NCI-H345 (cell line): ENCODE results near the gene C3orf70.

Experiments used
- DNase-seq: peaks from one replicate; lab custom pipeline; 2025; lab: John Stamatoyannopoulos, UW

Gene C3orf70, protein sequence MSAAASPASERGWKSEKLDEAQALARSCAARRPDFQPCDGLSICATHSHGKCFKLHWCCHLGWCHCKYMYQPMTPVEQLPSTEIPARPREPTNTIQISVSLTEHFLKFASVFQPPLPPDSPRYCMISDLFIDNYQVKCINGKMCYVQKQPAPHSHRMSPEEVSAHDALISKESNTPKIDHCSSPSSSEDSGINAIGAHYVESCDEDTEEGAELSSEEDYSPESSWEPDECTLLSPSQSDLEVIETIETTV

DNA sequence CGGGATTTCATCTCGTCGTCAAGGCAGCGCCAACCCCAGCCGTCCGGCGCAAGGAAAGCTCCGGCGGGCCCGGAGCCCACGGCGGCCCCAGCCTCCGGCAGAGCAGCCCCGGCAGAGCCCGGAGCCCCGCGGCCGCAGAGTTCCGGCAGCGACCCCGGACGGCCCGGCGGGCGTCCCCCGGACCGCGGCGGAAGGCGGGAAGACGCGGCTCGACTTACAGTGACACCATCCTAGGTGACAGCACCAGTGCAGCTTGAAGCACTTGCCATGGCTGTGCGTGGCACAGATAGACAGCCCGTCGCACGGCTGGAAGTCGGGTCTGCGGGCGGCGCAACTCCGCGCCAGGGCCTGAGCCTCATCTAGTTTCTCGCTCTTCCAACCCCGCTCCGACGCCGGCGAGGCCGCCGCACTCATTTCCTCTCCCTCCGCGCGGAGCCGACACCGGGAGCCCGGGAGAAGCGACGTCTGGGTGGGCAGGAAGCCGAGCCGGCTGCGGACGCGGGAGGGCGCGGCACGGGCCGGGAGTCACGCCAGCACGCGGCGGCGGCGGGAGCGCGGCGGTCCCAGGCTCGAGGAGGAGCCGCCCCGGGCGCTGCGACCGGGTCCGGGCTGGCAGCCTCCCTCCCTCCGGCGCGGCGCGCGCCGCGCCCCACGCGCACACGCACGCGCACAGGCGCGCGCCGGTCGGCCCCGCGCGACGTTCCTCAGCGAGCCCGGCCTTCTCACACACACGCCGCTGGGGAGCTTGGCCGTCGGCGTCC lies at the start of gene C3orf70:
Gene C3orf70, minus strand, starts transcription at position 651 of the 761 bp plus-strand sequence. Its CDS starts 237 bp downstream, at position 414.
- DNase-seq: peak; percentile 78

DNA sequence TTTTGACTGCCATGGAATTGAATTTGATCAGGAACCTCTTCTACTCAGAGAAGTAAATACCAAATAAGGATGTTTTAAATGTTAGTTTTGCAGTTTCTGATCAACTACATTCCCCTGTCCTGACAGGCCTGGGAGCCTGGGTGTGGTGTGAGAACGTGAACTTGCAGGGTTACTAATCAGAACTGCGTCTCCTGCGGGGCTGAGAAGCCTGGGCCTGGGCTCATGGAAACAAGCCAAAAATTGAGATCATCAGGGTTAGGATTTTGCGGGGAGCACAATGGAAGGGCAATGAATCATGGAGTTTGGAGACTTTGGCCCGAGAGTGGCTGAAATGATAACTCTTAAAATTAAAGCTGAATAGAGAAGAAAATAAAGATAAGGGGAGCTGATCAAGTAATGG lies 47.8 kb upstream of the C3orf70 start:
- DNase-seq: no peak

- no peak for DNase-seq
These were observed 46.8 kb upstream of the C3orf70 start for GRCh38 chr3:185199671-185200070.

DNA sequence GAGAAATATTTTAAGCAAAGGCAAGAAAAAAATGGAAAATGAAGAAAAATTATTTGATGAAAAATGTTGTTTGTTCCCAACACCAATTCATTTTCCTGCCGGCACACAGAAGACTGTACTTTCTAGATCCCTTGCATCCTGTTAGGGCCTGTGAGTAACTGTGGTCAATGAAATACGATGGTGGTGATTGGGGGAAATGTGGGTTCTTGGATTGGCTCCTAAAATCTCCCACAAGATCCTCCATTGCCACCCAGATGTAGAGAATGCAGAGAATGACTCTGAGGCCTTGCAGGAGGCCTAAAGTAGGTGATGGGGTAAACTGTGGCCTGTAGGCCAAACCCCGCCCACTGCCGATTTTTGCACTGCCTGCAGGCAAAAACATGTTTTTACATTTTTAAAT lies 46.3 kb upstream of the C3orf70 start:
- no peak for DNase-seq

- DNase-seq: no peak
These were observed 44.2 kb upstream of the C3orf70 start for GRCh38 chr3:185197068-185197467.

DNA sequence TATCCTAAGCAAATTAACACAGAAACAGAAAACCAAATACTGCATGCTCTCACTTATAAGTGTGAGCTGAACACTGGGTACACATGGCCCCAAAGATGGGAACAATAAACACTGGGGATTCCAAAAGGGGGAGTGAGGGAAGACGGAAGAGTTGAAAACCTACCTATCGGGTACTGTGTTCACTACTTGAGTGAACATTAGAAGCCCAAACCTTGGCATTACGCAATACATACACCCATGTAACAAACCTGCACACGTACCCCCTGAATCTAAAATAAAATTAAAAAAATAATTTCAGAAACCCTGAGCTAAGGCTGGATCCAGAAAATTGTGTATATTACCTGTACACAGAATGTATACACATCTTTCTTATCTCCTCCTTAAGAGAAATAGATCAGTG lies 42.8 kb upstream of the C3orf70 start:
- DNase-seq: no peak

DNA sequence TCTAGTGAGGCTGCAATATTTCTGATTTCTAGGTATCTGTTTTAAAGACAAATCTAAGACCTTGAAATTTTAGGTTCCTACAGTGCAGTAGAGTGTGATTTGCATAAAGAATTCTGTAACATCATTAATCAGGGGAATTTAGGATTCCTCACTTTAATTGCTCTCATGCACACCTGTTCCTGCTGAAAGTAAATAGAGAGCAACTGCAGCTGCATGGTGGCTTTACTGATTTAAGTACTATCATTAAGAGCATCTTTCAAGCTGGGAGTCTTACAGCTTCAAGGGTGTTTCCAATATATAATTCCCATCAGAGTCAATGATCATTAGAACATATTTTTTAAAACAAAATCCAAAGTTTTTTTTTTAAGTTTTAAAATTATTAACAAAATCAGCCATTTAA lies 36.0 kb upstream of the C3orf70 start:
- peak; percentile 22 for DNase-seq

GRCh38 chr3:185187391-185187790 lies 34.5 kb upstream of the C3orf70 start:
- no peak for DNase-seq

- DNase-seq: peak; percentile 29
These were observed 24.0 kb upstream of the C3orf70 start for GRCh38 chr3:185176750-185177359.

DNA sequence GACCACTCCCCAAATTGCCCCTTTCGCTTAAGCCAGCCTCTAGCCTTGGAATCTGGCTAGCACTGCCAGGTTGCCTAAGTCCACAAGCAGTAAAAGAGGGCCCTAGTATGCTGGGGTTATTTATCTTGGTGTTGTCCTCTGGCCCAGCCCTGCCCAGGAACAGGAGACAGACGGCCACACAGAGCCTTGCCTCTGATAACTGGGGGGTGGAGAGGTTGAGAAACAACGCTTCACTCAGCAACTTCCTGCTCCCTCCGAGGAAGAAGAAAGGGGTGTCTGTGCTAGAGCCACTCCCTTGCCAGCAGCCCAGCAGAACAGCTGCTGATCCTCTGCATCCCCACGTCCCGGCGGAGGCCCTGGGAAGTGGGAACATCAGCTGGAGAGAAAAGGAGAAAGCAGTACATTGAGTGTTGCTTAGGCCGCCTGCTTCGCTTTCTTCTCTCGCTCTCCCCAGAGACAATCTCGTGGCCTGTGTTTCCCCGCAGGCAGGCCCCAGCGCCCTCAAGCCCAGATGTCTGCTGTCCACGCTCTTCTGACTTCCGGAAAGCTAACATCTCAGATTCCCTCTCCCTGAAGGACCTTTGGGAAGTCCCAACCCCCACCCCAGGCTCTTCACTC lies 22.6 kb upstream of the C3orf70 start:
- no peak for DNase-seq

DNA sequence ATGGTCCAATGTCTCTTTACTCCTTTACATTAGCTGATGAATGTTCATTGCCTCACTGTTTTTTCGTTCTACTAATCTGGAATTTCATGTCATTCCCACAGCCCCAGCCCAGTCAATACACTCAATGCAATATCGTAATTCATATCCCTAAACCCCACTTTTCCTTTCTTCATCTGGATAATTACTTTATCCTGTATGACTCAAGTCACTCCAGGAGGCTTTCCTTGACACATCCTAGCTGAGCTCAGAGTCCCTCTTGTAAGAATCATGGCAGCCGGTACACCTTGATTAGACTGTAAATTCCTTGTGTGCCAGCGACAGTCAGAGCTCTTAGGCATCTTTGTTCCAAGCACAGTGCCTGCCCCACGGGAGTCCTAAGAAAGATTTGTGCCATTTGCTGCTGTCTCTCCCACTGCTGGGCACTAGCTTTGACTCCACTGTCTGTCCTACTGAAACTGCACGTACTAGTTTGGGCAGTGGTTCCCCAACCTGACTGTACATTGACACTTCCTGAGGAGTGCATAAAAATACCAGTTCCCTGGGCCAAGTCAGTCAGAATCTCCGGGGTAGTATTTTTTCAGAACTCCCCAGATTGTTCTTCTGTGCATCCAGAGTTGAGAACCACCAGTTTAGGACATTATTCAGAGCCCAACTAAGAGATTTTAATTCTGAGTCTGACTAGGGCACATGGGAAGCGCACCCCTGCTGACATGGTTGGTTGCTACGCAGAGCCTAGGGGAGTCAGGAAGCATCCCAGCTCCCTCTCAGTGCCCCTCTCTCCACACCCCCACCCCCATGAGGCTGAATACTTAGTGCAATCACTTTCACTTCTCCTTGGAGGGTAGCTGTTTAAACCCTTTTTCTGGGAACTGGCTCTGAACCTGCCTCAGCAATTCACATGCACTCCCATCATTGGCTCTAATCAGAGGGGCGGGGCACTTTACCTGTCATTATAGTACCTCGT lies 19.5 kb upstream of the C3orf70 start:
- no peak for DNase-seq

- DNase-seq: no peak
These were observed 11.8 kb upstream of the C3orf70 start for GRCh38 chr3:185164428-185165217.

DNA sequence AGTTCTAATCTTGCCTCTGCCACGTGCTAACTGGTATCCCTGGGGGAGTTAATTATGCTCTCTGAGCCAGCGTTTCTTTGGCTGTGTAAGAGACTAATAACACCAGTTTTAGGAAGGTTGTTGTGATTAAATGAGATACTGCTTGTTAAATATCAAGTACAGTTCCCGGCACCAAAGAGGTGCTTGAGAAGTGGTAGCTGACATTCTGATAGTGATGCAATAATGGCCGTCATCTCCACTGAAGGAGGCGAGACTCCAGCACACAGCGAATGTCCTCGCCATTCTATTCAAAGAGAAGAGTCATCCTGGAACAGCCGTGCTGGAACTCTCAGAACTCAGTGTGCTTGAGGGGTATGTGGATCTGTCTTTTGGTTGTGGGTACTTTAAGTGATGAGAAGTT lies 9.8 kb upstream of the C3orf70 start:
- DNase-seq: no peak

- DNase-seq: no peak
These were observed 8.9 kb upstream of the C3orf70 start for GRCh38 chr3:185161761-185162160.

DNA sequence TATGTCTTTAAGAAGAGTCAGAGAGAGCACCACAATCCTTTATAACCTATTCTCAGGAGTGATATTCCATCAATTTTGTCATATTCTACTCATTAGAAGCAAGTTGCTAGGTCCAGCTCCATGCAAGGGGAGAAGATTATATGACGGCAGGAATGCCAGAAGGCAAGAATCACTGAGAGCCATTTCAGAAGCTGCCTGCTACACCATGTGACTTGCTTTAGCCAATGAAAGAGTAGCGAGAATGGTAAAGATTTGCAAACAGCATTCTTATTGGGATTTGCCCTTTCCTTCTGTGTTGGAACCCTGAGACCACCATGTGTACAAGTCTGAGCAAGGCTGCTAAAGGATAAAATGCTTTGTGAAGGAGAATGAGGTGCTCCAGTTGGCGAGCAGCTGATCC lies 4.5 kb upstream of the C3orf70 start:
- no peak for DNase-seq

DNA sequence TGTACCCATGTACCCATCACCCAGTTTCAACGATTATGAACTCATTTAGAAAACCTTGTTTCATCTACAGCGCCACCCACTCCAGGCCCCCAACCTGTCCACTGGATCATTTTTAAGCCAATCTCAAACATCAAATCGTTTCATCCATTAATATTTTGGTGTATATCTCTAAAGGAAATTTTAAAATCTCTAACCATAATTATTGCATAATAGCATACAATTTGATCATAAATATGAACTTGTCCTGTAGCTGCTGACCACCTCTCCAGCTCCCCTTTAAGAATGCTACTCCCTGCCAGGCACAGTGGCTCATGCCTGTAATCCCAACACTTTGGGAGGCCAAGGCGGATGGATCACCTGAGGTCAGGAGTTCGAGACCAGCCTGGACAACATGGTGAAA lies 2.8 kb upstream of the C3orf70 start:
- no peak for DNase-seq

- DNase-seq: peak; percentile 22
These were observed 1.2 kb upstream of the C3orf70 start for GRCh38 chr3:185153861-185154629.

- peak; percentile 48 for DNase-seq
These were observed 411 bp upstream of the C3orf70 start for GRCh38 chr3:185153171-185153771.

DNA sequence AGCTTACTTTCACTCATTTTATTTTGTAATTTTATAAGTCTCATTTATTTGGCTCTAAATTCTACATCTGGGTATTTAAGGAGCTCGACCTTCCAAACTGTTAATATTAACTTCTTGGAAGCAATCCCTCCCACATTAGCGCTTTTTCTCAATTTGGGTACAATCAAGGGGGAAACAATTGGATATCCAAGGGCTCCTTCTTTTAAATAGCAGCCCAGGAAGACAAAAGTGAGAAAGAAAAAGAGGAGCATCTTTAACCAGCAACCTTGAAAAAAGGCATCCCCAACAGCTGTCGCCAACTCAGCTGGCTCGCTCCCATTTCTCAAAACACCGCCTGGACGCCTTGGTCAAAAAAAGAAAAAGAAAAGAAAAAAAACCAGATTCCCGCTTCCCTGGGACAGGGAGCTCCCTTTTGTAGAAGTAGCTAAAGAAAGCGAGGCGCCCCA lies 873 bp downstream of the C3orf70 start:
- no peak for DNase-seq
